H1 (cell line): ENCODE results near the gene ARSA.

Source experiments
- CBX8 ChIP-seq: fragments of 300-800, 300-1000 bp; sonication (generic); IDR thresholded peaks from 2 replicates; pipeline ENCODE4 v1.7.1; 2016; ENCODE audit warnings: low read depth, low read length, borderline replicate concordance
- EZH2 ChIP-seq: fragments of 200-600 bp; sonication (generic); IDR thresholded peaks from 2 replicates; pipeline ENCODE4 v1.7.1; 2012; ENCODE audit warnings: low read depth, mild to moderate bottlenecking, moderate library complexity, low read length, inconsistent platforms; ENCODE audit not compliant: severe bottlenecking
- FOSL1 ChIP-seq: IDR thresholded peaks from 2 replicates; pipeline ENCODE4 v1.6.1; 2011; ENCODE audit warnings: mild to moderate bottlenecking, low read depth, low read length, moderate library complexity; ENCODE audit not compliant: insufficient read depth
- HDAC6 ChIP-seq: IDR thresholded peaks from one replicate; pipeline ENCODE4 v1.7.1; 2012; ENCODE audit warnings: low read depth, mild to moderate bottlenecking, inconsistent platforms, low read length, moderate library complexity
- KDM1A ChIP-seq: fragments of 200-600, 300-600 bp; sonication (generic); IDR thresholded peaks from 2 replicates; pipeline ENCODE4 v1.7.1; 2016; ENCODE audit warnings: mild to moderate bottlenecking, low read length, borderline replicate concordance
- RAD21 ChIP-seq, 2 experiments: IDR thresholded peaks in 1 of 2; conservative IDR thresholded peaks in 1 of 2; 2 replicates each; pipeline ENCODE4 v1.6.1; 2011; ENCODE audit warnings: low read depth in 2 of 2, low read length in 2 of 2, improper control_type of control experiment in 1 of 2, inconsistent platforms in 1 of 2, mild to moderate bottlenecking in 1 of 2, moderate library complexity in 1 of 2
- RNF2 ChIP-seq: fragments of 200-900, 300-1000 bp; sonication (generic); IDR thresholded peaks from 2 replicates; pipeline ENCODE4 v1.7.1; 2016; ENCODE audit warnings: borderline replicate concordance, low read depth, mild to moderate bottlenecking, antibody characterized with exemption, low read length; ENCODE audit not compliant: poor library complexity, severe bottlenecking; ENCODE audit errors: missing control alignments
- SAP30 ChIP-seq: fragments of 300-600 bp; sonication (generic); IDR thresholded peaks from 2 replicates; pipeline ENCODE4 v1.7.1; 2012; ENCODE audit warnings: low read length, moderate library complexity, mild to moderate bottlenecking, inconsistent platforms; ENCODE audit not compliant: insufficient read depth, insufficient replicate concordance
- SIRT6 ChIP-seq: IDR thresholded peaks from one replicate; pipeline ENCODE4 v1.7.1; 2012; ENCODE audit warnings: low read length, inconsistent platforms
- SP1 ChIP-seq: IDR thresholded peaks from 2 replicates; pipeline ENCODE4 v1.6.1; 2011; ENCODE audit warnings: low read depth, low read length
- SP2 ChIP-seq: IDR thresholded peaks from 2 replicates; pipeline ENCODE4 v1.6.1; 2012; ENCODE audit warnings: mild to moderate bottlenecking, low read length, inconsistent platforms
- TAF1 ChIP-seq: IDR thresholded peaks from 2 replicates; pipeline ENCODE4 v1.6.1; 2011; ENCODE audit warnings: mild to moderate bottlenecking, low read depth, low read length
- TF ChIP-seq, protein P1 (sequence below), 3 experiments: IDR thresholded peaks; 1 replicate in 2 of 3; 2 replicates in 1 of 3; pipeline versions ENCODE4 v1.5.1 to v1.6.1; 2011; ENCODE audit warnings: low read length in 3 of 3, mild to moderate bottlenecking in 3 of 3, inconsistent platforms in 2 of 3, low read depth in 1 of 3, moderate library complexity in 1 of 3; ENCODE audit not compliant: insufficient read depth in 1 of 3; ENCODE audit errors: control extremely low read depth in 1 of 3
- TF ChIP-seq, protein P2 (sequence below): IDR thresholded peaks from 2 replicates; pipeline ENCODE4 v1.6.1; 2012; ENCODE audit warnings: inconsistent platforms

DNA sequence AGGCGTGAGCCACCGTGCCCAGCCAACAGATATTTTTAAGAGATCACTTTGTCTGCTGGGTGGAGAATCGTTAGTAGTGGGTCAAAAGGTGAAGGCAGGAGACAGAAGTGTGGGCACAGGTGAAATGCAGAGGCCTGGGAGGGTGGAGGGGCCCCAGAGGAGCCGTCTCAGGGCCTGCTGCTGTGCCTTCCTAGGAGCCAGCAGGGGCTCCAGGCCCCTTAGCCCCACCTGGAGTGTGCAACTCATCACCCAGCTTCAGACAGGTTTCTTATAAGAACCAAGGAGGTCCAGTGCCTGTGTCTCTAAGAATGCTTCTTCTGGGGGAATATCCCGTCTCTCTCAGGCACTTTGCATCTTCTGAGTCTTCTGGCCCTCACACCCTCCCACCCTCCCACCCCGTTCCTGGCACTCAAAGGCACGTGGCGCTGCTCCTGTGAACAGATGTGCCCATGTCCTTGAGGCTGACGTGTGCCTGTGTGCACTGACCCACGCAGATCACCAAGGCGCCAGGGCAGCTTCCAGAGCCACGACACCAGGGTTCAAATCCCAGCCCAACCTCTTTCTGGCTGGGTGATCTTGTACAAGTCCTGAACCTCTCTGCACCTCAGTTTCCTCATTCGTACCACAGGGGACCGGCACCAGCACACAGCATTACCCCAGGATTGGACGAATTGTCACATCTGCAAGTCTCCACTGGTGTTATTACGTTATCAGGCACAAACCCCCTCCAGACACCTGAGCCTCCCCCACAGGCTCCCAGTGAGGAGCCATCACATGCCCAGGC, 3.4 kb downstream of the ARSA start:
- TF ChIP-seq SIRT6 (no peak), CBX8 (no peak), RNF2 (no peak), KDM1A (no peak), SP1 (no peak), TAF1 (no peak), SAP30 (no peak), RAD21 (IDR thresholded peaks at IDR 0.05 in 1 of 2, conservative IDR thresholded peaks at IDR 0.05 in 1 of 2; ENCODE audit: low read depth in 2 of 2, low read length in 2 of 2) (no peak), SP2 (no peak), EZH2 (no peak), FOSL1 (no peak), HDAC6 (no peak)
- TF ChIP-seq, protein P1, sequence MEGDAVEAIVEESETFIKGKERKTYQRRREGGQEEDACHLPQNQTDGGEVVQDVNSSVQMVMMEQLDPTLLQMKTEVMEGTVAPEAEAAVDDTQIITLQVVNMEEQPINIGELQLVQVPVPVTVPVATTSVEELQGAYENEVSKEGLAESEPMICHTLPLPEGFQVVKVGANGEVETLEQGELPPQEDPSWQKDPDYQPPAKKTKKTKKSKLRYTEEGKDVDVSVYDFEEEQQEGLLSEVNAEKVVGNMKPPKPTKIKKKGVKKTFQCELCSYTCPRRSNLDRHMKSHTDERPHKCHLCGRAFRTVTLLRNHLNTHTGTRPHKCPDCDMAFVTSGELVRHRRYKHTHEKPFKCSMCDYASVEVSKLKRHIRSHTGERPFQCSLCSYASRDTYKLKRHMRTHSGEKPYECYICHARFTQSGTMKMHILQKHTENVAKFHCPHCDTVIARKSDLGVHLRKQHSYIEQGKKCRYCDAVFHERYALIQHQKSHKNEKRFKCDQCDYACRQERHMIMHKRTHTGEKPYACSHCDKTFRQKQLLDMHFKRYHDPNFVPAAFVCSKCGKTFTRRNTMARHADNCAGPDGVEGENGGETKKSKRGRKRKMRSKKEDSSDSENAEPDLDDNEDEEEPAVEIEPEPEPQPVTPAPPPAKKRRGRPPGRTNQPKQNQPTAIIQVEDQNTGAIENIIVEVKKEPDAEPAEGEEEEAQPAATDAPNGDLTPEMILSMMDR (IDR thresholded peaks at IDR 0.05; ENCODE audit: control extremely low read depth in 1 of 3, insufficient read depth in 1 of 3, low read depth in 1 of 3, low read length in 3 of 3): no peak
- TF ChIP-seq, protein P2, sequence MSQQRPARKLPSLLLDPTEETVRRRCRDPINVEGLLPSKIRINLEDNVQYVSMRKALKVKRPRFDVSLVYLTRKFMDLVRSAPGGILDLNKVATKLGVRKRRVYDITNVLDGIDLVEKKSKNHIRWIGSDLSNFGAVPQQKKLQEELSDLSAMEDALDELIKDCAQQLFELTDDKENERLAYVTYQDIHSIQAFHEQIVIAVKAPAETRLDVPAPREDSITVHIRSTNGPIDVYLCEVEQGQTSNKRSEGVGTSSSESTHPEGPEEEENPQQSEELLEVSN: no peak
